ENCODE data around the gene ZNF644. TPM values are rescaled to one million over a fixed set of nuclear protein-coding genes. Genes with fewer than 3 reads are reported as not detected.

The ZNF644 gene
- total RNA-seq, 1 donor from 2014 or later, result 26.2 TPM

DNA sequence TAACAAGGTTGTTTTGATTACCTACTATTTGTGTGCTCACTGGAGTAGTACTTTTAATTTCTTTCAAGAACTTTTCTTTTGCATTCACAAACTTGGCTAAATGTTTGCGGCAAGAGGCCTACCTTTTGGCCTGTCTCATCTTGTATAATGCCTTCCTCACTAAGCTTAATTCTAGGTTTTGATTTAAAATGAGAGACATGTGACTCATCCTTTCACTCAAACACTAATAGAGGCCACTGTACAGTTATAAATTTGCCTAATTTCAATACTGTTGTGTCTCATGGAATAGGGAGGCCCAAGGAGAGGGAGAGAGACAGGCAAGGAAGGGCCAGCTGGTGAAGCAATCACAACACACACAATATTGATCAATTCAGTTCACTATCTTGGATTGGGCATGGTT lies 66.1 kb downstream of the ZNF644 start:
- H3K4me3 ChIP-seq (ENCODE audit: low read depth, low read length), result no peak overlapping the region
- TF ChIP-seq, protein P1, sequence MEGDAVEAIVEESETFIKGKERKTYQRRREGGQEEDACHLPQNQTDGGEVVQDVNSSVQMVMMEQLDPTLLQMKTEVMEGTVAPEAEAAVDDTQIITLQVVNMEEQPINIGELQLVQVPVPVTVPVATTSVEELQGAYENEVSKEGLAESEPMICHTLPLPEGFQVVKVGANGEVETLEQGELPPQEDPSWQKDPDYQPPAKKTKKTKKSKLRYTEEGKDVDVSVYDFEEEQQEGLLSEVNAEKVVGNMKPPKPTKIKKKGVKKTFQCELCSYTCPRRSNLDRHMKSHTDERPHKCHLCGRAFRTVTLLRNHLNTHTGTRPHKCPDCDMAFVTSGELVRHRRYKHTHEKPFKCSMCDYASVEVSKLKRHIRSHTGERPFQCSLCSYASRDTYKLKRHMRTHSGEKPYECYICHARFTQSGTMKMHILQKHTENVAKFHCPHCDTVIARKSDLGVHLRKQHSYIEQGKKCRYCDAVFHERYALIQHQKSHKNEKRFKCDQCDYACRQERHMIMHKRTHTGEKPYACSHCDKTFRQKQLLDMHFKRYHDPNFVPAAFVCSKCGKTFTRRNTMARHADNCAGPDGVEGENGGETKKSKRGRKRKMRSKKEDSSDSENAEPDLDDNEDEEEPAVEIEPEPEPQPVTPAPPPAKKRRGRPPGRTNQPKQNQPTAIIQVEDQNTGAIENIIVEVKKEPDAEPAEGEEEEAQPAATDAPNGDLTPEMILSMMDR (conservative IDR thresholded peaks at IDR 0.05; ENCODE audit: low read depth, low read length), result no peak
- no peak for DNase-seq (ENCODE audit: low read depth)

DNA sequence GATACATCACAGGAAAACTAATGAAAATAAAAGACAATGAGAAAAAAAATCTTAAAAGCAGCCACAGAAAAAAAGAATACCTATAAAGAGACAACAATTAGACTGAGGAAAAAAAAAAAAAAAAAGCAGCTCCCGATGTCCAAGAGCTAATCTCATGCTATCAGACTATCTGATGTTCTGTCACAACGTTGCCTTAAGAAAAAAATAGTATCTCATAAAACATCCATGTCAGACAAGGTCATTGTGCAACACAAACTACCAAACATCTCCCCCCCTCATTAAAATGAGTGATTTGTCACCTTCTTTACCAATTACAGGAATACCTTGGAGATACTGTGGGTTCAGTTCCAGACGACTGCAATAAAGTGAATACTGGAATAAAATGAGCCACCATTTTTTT lies 68.9 kb downstream of the ZNF644 start:
- no peak for DNase-seq (ENCODE audit: low read depth)
- H3K4me3 ChIP-seq (ENCODE audit: low read depth, low read length), result no peak overlapping the region
- TF ChIP-seq, protein P1 (conservative IDR thresholded peaks at IDR 0.05; ENCODE audit: low read depth, low read length), result no peak

DNA sequence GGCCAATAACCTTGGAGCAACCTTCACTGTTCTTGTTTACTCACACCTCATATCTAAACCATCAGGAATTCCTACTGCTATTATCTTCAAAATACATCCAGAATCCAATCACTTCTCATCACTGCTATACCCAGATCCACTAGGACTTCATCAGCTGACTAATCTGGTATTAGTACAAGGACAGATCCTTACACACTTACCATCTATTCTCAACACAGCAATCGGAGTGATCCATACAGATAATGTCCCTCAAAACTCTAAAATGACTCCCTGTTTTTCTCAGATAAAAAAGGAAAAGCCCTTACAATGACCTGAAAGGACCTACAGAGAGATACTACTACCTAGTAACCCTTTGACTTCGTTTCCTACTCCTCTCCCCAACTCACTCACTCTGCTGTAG lies 70.8 kb downstream of the ZNF644 start:
- no peak overlapping the region for H3K4me3 ChIP-seq (ENCODE audit: low read depth, low read length)
- DNase-seq (ENCODE audit: low read depth), result no peak
- TF ChIP-seq, protein P1 (conservative IDR thresholded peaks at IDR 0.05; ENCODE audit: low read depth, low read length), result no peak

DNA sequence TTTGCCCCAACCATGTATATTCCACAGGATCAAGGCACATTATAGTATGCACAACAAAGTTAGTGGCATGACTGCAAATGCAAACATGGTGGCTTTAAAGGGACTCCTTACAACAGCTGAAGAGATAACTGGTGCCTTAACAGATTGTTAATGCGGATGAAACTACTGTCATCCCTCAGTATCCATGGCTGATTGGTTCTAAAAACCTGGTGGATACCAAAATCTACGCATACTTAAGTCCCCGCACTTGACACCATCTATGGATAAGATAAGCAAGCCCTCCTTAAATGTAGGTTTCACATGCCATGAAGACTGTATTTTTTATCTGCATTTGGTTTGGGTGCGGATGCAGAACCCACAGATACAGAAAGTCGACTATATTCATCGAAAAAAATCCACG lies 73.5 kb downstream of the ZNF644 start:
- no peak for DNase-seq (ENCODE audit: low read depth)
- TF ChIP-seq, protein P1 (conservative IDR thresholded peaks at IDR 0.05; ENCODE audit: low read depth, low read length), result no peak
- no peak overlapping the region for H3K4me3 ChIP-seq (ENCODE audit: low read depth, low read length)

DNA sequence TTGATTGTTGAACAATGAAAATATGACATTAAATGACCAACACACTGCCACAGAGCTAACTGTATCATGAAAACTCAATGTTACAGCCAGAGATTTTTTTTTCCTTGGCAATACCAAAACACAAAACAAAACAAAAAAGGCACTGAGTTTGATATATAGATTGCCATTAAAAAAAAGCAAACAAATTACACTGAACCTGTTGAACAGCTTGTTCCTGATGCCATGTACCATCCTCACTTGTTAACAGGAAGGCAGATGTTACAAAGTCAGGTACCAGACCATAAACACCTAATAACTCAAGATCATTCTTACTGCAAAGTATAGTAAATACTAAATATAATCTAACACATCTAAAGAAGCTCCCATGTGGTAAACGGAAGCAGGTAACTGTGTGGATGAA lies 75.2 kb downstream of the ZNF644 start:
- no peak overlapping the region for H3K4me3 ChIP-seq (ENCODE audit: low read depth, low read length)
- DNase-seq (ENCODE audit: low read depth), result no peak
- TF ChIP-seq, protein P1 (conservative IDR thresholded peaks at IDR 0.05; ENCODE audit: low read depth, low read length), result no peak

DNA sequence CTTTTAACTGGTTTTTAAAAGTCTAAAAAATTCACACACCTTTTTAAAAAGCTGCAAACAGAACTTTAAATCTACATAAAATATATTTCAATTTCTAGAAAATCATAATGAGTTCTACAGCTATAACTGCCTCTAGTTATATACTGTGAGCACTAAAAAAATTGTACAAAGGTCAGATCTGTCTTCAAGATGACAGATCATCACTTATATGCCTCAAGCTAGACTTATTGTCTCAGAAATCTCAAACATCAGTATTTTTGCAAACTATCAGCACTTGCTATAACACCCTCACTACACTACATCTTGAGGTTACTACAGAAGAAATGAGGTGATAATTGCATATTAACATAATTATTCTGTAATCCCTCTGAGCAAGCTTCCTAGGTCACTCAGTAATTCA lies 76.5 kb downstream of the ZNF644 start:
- no peak overlapping the region for H3K4me3 ChIP-seq (ENCODE audit: low read depth, low read length)
- TF ChIP-seq, protein P1 (conservative IDR thresholded peaks at IDR 0.05; ENCODE audit: low read depth, low read length), result no peak
- DNase-seq (ENCODE audit: low read depth), result no peak

DNA sequence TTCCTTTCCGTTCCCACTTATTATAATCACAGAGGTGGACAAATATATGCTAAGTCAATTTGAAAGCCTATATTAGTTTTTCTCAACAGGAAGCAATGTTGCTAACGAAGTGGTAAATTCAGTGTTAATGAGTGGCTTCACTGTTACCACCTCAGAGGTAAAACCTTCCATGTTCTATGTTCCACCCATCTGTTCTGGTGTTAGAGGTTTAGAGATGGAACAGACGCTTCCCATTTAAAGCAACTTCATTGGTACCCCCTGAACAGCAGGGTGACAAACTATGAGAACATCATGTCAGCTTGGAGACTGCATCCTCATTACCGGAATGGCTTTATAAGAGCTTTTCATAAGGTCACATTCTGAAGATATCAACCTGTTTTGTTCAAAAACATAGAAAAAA lies 77.9 kb downstream of the ZNF644 start:
- TF ChIP-seq, protein P1 (conservative IDR thresholded peaks at IDR 0.05; ENCODE audit: low read depth, low read length), result no peak
- no peak for DNase-seq (ENCODE audit: low read depth)
- no peak overlapping the region for H3K4me3 ChIP-seq (ENCODE audit: low read depth, low read length)

Measured in epithelial cell of proximal tubule (primary cell).